Memory B cell (primary cell): ENCODE results near the gene TP53I11.

Experiments used
- ATAC-seq: fragments of 150-1000 bp; cut with Tn5 transposase; 2 replicates; pipeline ENCODE4 v1.10.0; 2021; ENCODE audit warnings: low read depth, mild to moderate bottlenecking, moderate library complexity
- DNase-seq, 2 donors: peaks; one replicate each; pipeline ENCODE4 v3.0.0; 2022; ENCODE audit warnings: low spot score in 2 of 2
- H3K27ac Mint-ChIP-seq: one replicate; pipeline ENCODE4 v1.8.0; 2022; ENCODE audit warnings: mild to moderate bottlenecking, moderate library complexity, mixed read lengths
- H3K27me3 Mint-ChIP-seq: one replicate; pipeline ENCODE4 v1.8.0; 2022; ENCODE audit warnings: mixed read lengths
- H3K36me3 Mint-ChIP-seq: one replicate; pipeline ENCODE4 v1.8.0; 2022; ENCODE audit warnings: mild to moderate bottlenecking, mixed read lengths
- H3K4me1 Mint-ChIP-seq: one replicate; pipeline ENCODE4 v1.8.0; 2022; ENCODE audit warnings: mixed read lengths
- H3K4me3 Mint-ChIP-seq: one replicate; pipeline ENCODE4 v1.8.0; 2022; ENCODE audit warnings: mild to moderate bottlenecking, moderate library complexity, mixed read lengths
- H3K9me3 Mint-ChIP-seq: one replicate; pipeline ENCODE4 v1.8.0; 2022; ENCODE audit warnings: mixed read lengths

TP53I11 gene

DNA sequence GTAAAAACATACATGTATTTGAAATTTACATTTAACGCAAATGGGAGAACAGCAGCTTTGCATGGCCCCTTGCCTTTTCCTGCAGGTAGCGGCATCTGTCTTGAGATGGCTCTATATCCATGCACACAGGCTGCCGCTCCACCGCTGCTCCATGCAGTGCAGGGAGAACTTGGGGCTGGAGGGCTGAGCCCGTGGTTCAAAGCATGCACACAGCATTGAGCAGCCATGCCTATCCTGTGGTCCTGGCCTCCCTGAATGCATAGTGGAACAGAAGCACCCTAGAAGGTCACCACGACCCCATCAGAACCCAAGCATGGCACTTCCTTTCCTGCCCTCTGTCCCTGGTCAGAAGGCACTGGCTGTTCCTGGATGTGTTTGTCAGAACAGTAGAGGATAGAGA, 35.0 kb upstream of the TP53I11 start:
- Mint-ChIP-seq H3K36me3 (no peaks in the 10 kb centered on the region), H3K27ac (no peak overlapping the region)

GRCh38 chr11:44983786-44984185, 33.1 kb upstream of the TP53I11 start:
- H3K27me3 Mint-ChIP-seq: peaks cover 5% of the 10 kb centered on the region
- no peaks in the 10 kb centered on the region for H3K36me3 Mint-ChIP-seq
- no peak overlapping the region for H3K27ac Mint-ChIP-seq

More for the DNA sequence above, 35.0 kb upstream of the TP53I11 start:
- DNase-seq: no peak
- Mint-ChIP-seq H3K4me3 (no peak overlapping the region), H3K4me1 (no peaks in the 10 kb centered on the region), H3K9me3 (no peaks in the 10 kb centered on the region), H3K27me3 (peaks cover 2% of the 10 kb centered on the region)
- ATAC-seq: no peak

DNA sequence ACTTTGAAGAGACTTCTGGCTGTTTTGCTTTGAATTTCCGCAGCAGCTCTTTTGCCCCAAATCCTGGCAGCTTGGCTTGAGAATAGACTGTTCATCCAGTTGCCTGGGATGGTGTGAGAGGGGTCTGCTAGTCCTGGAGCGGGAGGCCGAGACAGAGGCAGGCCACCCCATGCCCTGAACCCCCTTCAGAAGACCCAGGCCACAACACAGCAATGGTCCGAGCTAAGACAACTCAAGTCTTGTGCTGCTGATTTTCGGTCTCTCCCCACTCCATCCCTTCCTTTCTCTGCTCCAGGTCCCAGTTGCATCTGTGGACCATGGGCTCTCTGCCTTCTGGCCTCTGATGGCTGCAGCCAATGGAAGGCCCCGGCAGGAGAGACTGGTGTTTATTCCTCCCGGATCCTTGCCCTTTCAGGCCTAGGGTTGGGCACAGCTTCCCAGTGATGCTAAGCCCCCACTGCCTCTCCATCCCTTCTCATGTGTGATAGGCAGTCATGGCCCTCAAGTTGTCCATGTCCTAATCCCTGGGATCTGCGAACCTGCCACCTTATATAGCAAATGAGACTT, 31.9 kb upstream of the TP53I11 start:
- H3K27ac Mint-ChIP-seq: no peak overlapping the region
- no peaks in the 10 kb centered on the region for H3K36me3 Mint-ChIP-seq

More at GRCh38 chr11:44983786-44984185, 33.1 kb upstream of the TP53I11 start:
- ATAC-seq (no peak), DNase-seq (no peak)
- Mint-ChIP-seq H3K4me1 (peaks cover 3% of the 10 kb centered on the region), H3K9me3 (no peaks in the 10 kb centered on the region), H3K4me3 (no peak overlapping the region)

GRCh38 chr11:44980533-44981427, 30.1 kb upstream of the TP53I11 start:
- no peaks in the 10 kb centered on the region for H3K36me3 Mint-ChIP-seq
- DNase-seq (no peak), ATAC-seq (no peak)
- H3K27ac Mint-ChIP-seq: no peak overlapping the region
- peaks cover 4% of the 10 kb centered on the region for H3K27me3 Mint-ChIP-seq
- no peaks in the 10 kb centered on the region for H3K9me3 Mint-ChIP-seq
- peaks cover 6% of the 10 kb centered on the region for H3K4me1 Mint-ChIP-seq
- no peak overlapping the region for H3K4me3 Mint-ChIP-seq

More for the DNA sequence above, 31.9 kb upstream of the TP53I11 start:
- H3K27me3 Mint-ChIP-seq: peaks cover 3% of the 10 kb centered on the region
- no peak overlapping the region for H3K4me3 Mint-ChIP-seq
- ATAC-seq: no peak
- no peaks in the 10 kb centered on the region for H3K9me3 Mint-ChIP-seq
- peaks cover 4% of the 10 kb centered on the region for H3K4me1 Mint-ChIP-seq
- no peak for DNase-seq

DNA sequence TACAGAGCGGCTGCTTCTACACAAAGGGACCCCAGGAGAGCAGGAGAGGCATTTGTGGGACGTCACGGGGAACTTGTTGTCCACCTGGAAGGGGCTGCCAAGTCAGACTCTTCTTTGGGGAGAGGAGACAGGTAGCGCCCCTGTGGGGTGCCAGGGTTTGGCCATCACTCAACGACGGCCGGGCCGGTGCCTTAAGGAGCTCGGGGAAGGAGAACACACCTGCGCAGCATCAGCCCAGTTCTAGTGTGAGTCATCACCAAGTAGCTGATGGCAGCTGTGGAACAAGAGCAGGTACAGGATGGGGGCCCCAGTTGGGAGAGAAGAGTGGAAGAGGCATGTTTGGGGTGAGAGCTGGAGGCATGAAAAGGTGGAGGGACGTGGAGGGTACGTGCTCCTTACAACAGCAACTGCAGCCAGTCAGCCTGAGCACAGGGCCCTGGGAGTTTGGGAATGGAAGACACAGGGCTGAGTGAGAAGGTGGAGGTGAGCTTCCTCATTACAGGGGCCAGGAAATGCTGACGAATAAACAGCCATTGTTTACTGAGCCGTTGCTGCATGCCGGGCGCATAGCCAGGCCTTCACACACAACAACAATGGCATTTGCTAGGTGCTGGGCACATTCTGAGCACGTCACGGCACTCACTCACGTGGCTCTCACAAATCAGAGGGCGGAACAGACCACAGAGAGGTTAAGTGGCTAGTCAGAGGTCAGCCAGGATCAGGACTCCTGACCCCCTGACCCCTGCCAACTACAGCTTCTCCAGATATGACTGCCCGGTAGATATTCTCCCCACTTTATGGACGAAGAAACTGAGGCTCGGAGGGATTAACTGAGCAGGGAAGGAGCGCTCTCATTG, 29.1 kb upstream of the TP53I11 start:
- no peak overlapping the region for H3K4me3 Mint-ChIP-seq
- peaks cover 4% of the 10 kb centered on the region for H3K27me3 Mint-ChIP-seq
- H3K27ac Mint-ChIP-seq: no peak overlapping the region
- no peaks in the 10 kb centered on the region for H3K9me3 Mint-ChIP-seq
- H3K4me1 Mint-ChIP-seq: peaks cover 6% of the 10 kb centered on the region
- DNase-seq: no peak
- no peak for ATAC-seq
- H3K36me3 Mint-ChIP-seq: no peaks in the 10 kb centered on the region

GRCh38 chr11:44978961-44979331, 28.3 kb upstream of the TP53I11 start:
- H3K4me1 Mint-ChIP-seq: peaks cover 6% of the 10 kb centered on the region
- ATAC-seq: no peak

DNA sequence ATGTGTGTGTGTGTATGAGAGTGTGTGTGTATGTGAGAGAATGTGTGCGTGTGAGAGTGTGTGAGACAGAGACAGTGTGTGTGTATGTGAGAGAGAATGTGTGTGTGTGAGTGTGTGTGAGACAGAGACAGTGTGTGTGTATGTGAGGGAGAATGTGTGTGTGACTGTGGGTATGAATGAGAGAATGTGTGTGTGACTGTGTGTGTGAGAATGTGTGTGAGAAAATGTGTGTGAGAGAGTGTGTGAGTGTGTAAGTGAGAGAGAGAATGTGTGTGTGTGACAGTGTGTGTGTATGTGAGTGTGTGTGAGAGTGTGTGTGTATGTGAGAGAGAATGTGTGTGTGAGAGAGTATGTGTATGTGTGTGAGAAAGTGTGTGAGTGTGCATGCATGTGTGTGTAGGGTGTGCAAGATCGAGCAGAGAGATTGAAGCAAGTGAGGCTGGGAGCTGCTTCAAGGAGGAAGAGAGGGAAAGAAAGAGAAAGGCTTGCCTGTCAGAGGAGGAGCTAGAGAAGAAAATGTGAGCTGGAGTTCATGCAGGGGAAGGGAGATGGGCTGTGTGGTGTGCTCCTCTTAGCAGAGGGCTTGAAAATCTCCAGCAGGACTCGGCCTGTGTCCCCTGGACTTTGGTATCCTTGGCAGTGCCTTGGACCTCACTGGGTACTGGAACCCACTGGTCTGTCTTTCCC, 27.7 kb upstream of the TP53I11 start:
- no peak for ATAC-seq
- H3K9me3 Mint-ChIP-seq: no peaks in the 10 kb centered on the region
- H3K27me3 Mint-ChIP-seq: peaks cover 4% of the 10 kb centered on the region
- no peaks in the 10 kb centered on the region for H3K36me3 Mint-ChIP-seq
- peaks cover 6% of the 10 kb centered on the region for H3K4me1 Mint-ChIP-seq
- no peak overlapping the region for H3K4me3 Mint-ChIP-seq
- no peak for DNase-seq
- no peak overlapping the region for H3K27ac Mint-ChIP-seq

More at GRCh38 chr11:44978961-44979331, 28.3 kb upstream of the TP53I11 start:
- H3K36me3 Mint-ChIP-seq: no peaks in the 10 kb centered on the region
- H3K9me3 Mint-ChIP-seq: no peaks in the 10 kb centered on the region
- H3K27ac Mint-ChIP-seq: no peak overlapping the region
- no peak for DNase-seq
- no peak overlapping the region for H3K4me3 Mint-ChIP-seq
- H3K27me3 Mint-ChIP-seq: peaks cover 4% of the 10 kb centered on the region

- Mint-ChIP-seq H3K27ac (no peak overlapping the region), H3K9me3 (no peaks in the 10 kb centered on the region), H3K4me1 (peaks cover 6% of the 10 kb centered on the region), H3K27me3 (peaks cover 6% of the 10 kb centered on the region), H3K4me3 (no peak overlapping the region), H3K36me3 (no peaks in the 10 kb centered on the region)
- no peak for DNase-seq
- ATAC-seq: no peak
Measured at GRCh38 chr11:44977493-44977984, 26.9 kb upstream of the TP53I11 start.

GRCh38 chr11:44976576-44976975, 25.9 kb upstream of the TP53I11 start:
- Mint-ChIP-seq H3K4me3 (no peak overlapping the region), H3K9me3 (no peaks in the 10 kb centered on the region), H3K27ac (no peak overlapping the region), H3K36me3 (no peaks in the 10 kb centered on the region), H3K27me3 (peaks cover 7% of the 10 kb centered on the region), H3K4me1 (peaks cover 6% of the 10 kb centered on the region)
- ATAC-seq: no peak
- DNase-seq: no peak

DNA sequence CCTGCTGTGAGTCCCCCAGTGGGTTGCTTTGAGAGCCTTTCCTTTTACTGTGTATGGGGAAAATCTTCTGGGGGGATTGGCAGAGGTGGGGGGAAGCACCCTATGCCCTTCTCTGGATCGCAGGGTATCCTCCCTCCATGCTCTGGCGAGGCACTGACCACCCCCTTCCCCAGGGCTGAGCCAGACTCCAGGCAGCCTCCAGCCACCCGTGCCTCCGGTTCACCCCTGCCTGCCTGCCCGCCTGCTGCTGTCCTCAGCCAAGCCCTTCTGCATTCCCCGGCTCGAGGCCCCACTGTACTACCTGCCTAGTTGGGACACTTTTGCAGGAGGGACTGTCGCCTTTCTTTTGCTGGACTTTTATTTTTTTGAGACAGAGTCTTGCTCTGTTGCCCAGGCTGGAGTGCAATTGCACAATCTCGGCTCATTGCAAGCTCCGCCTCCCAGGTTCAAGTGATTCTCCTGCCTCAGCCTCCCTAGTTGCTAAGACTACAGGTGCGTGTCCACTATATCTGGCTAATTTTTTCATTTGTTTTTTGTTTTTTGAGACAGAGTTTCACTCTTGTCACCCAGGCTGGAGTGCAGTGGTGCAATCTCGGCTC, 23.8 kb upstream of the TP53I11 start:
- peaks cover 4% of the 10 kb centered on the region for H3K27me3 Mint-ChIP-seq

DNA sequence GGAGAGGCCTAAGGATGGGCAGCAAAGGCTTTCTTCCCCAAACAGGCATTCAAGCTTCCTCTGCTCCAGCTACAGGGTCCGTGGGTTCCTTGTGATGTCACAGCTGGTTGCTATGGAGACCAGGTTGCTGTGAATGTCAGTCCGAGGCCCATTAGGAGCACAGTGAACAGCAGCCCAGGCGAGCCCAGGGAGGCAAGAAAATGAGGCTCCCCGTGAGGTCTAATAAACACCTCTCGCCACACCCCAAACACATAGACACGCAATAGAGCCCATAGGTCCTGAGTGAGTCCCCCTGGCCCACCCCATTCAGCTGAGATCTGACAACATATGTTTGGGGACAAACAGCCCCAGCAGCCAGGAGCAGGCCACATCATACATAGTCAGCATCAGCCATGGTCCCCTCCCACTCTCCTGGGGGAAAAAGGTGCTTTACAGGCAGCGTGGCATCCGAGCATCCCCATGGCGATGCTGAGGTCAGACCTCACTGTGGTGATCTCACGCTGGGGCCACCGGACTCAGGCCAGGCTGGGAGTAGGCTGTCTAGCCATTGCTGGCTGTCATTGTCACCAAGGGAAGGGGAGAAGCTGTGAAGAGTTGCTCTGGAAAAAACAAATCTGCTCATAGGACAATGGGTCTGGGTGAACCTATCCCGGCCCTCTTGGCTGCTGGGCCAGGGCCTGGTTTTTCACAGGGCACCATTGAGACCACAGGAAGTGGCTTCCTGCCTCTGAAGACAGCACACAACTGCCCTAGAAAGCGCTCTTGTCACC, 23.1 kb upstream of the TP53I11 start:
- Mint-ChIP-seq H3K36me3 (no peaks in the 10 kb centered on the region), H3K27me3 (peaks cover 4% of the 10 kb centered on the region), H3K27ac (no peak overlapping the region), H3K4me1 (peaks cover 3% of the 10 kb centered on the region), H3K9me3 (no peaks in the 10 kb centered on the region), H3K4me3 (no peak overlapping the region)
- ATAC-seq (no peak), DNase-seq (no peak)

More for the DNA sequence above, 23.8 kb upstream of the TP53I11 start:
- Mint-ChIP-seq H3K27ac (no peak overlapping the region), H3K9me3 (no peaks in the 10 kb centered on the region), H3K4me1 (peaks cover 3% of the 10 kb centered on the region), H3K36me3 (no peaks in the 10 kb centered on the region), H3K4me3 (no peak overlapping the region)
- ATAC-seq (no peak), DNase-seq (no peak)

- no peak for ATAC-seq
- H3K27me3 Mint-ChIP-seq: peaks cover 4% of the 10 kb centered on the region
- H3K4me1 Mint-ChIP-seq: peaks cover 3% of the 10 kb centered on the region
- DNase-seq: no peak
- no peaks in the 10 kb centered on the region for H3K9me3 Mint-ChIP-seq
- H3K4me3 Mint-ChIP-seq: no peak overlapping the region
- no peak overlapping the region for H3K27ac Mint-ChIP-seq
- H3K36me3 Mint-ChIP-seq: no peaks in the 10 kb centered on the region
Measured at GRCh38 chr11:44972746-44973435, 22.2 kb upstream of the TP53I11 start.
